Activated CD8-positive, alpha-beta memory T cell treated with anti-CD3 and anti-CD28 coated beads, Interleukin-2, amount 10 ng/mL, durations not matched to agents 7 days and 5 days (primary cell): ENCODE data around the gene C19orf25. TPM values are rescaled to one million over a fixed set of nuclear protein-coding genes. Genes with fewer than 3 reads are reported as not detected.

Experiments used
- ATAC-seq: fragments of 150-1000 bp; cut with Tn5 transposase; one replicate; pipeline ENCODE4 v1.10.0; 2021; ENCODE audit warnings: moderate library complexity
- CTCF ChIA-PET: fragments of 350-600 bp; sonication (Branson Sonifier 250); formaldehyde crosslinking; loops from one replicate; lab custom pipeline; 2021; ENCODE audit warnings: antibody characterized with exemption; lab: Charles Lee
- DNase-seq: peaks from one replicate; pipeline ENCODE4 v3.0.0-alpha.2; 2020
- H3K27ac Mint-ChIP-seq: one replicate; pipeline ENCODE4 v1.8.0; 2021; ENCODE audit warnings: mild to moderate bottlenecking, mixed read lengths
- H3K27me3 Mint-ChIP-seq: one replicate; pipeline ENCODE4 v1.8.0; 2021; ENCODE audit warnings: mixed read lengths
- H3K36me3 Mint-ChIP-seq: one replicate; pipeline ENCODE4 v1.8.0; 2021; ENCODE audit warnings: mild to moderate bottlenecking, mixed read lengths
- H3K4me1 Mint-ChIP-seq: one replicate; pipeline ENCODE4 v1.8.0; 2021; ENCODE audit warnings: mixed read lengths
- H3K4me3 Mint-ChIP-seq: one replicate; pipeline ENCODE4 v1.8.0; 2021; ENCODE audit warnings: mild to moderate bottlenecking, moderate library complexity, mixed read lengths
- H3K9me3 Mint-ChIP-seq: one replicate; pipeline ENCODE4 v1.8.0; 2022; ENCODE audit warnings: low read depth, mixed read lengths
- total RNA-seq, 2 experiments: library from RNA; stranded (reverse); gene quantifications; one replicate each; pipeline ENCODE4 v1.2.3, GENCODE V29; 2021

The C19orf25 gene
- total RNA-seq, 2 experiments from 2014 or later, result 43.3 to 48.9 TPM

GRCh38 chr19:1424192-1424955 lies 54.6 kb downstream of the C19orf25 start:
- Mint-ChIP-seq H3K4me3 (no peak overlapping the region), H3K36me3 (peaks cover 33% of the 10 kb centered on the region), H3K4me1 (no peaks in the 10 kb centered on the region), H3K27me3 (no peaks in the 10 kb centered on the region), H3K9me3 (no peaks in the 10 kb centered on the region), H3K27ac (no peak overlapping the region)
- CTCF ChIA-PET, result interaction anchor here (1.2 kb wide), 1 partner anchor 11 kb away, joined by 3 read pairs; no protein-coding TSS in a partner anchor
- ATAC-seq (no peak), DNase-seq (no peak)

GRCh38 chr19:1423436-1424191 lies 55.4 kb downstream of the C19orf25 start:
- H3K27ac Mint-ChIP-seq, result no peak overlapping the region
- CTCF ChIA-PET, result no interaction called here
- no peaks in the 10 kb centered on the region for H3K27me3 Mint-ChIP-seq
- no peak for DNase-seq
- ATAC-seq, result no peak
- H3K4me3 Mint-ChIP-seq, result no peak overlapping the region
- no peaks in the 10 kb centered on the region for H3K4me1 Mint-ChIP-seq
- H3K36me3 Mint-ChIP-seq, result peaks cover 37% of the 10 kb centered on the region
- no peaks in the 10 kb centered on the region for H3K9me3 Mint-ChIP-seq

Other genes starting within 250 kb of the C19orf25 start
- under 1 TPM; 0.29 to 0.52 TPM for gene CBARP, start 241.2 kb downstream of the C19orf25 start, total RNA-seq
- 100 to 1,000 TPM; 190 to 221 TPM for gene ATP5F1D, start 237.5 kb downstream of the C19orf25 start, total RNA-seq
- 10 to 100 TPM; 73.3 to 88.6 TPM for gene MIDN, start 230.6 kb downstream of the C19orf25 start, total RNA-seq
- gene CIRBP, start 209.9 kb downstream of the C19orf25 start, total RNA-seq, result 100 to 1,000 TPM; 189 to 210 TPM
- gene FAM174C, start 203.7 kb downstream of the C19orf25 start, total RNA-seq, result 10 to 100 TPM; 54.7 to 60.3 TPM
- not detected for gene EFNA2, start 193.3 kb downstream of the C19orf25 start, total RNA-seq
- gene NDUFS7, start 95.3 kb downstream of the C19orf25 start, total RNA-seq, result 100 to 1,000 TPM; 124 to 135 TPM
- gene GAMT, start 77.7 kb downstream of the C19orf25 start, total RNA-seq, result 10 to 100 TPM; 19.3 to 20.4 TPM
- gene DAZAP1, start 71.6 kb downstream of the C19orf25 start, total RNA-seq, result 100 to 1,000 TPM; 275 to 283 TPM
- gene RPS15, start 40.8 kb downstream of the C19orf25 start, total RNA-seq, result 1,000 to 10,000 TPM; 1,331 to 1,537 TPM
- under 1 TPM; 0.03 to 0.12 TPM for gene APC2, start 29.1 kb downstream of the C19orf25 start, total RNA-seq
- 1 to 10 TPM; 1.5 to 4.4 TPM for gene PCSK4, start 11.1 kb upstream of the C19orf25 start, total RNA-seq
- gene REEP6, start 12.0 kb upstream of the C19orf25 start, total RNA-seq, result 1 to 10 TPM; 1.0 to 1.3 TPM
- 1 to 10 TPM in 1 of 2 experiments, under 1 TPM in 1; 0.91 to 1.2 TPM for gene ADAMTSL5, start 33.8 kb upstream of the C19orf25 start, total RNA-seq
- not detected for gene PLK5, start 44.9 kb upstream of the C19orf25 start, total RNA-seq
- gene MEX3D, start 89.1 kb upstream of the C19orf25 start, total RNA-seq, result 1 to 10 TPM; 7.6 to 9.5 TPM
- gene MBD3, start 113.7 kb upstream of the C19orf25 start, total RNA-seq, result 100 to 1,000 TPM in 1 of 2 experiments, 10 to 100 TPM in 1; 87.4 to 101 TPM
- gene UQCR11, start 126.2 kb upstream of the C19orf25 start, total RNA-seq, result 100 to 1,000 TPM; 192 to 196 TPM
- gene TCF3, start 173.4 kb upstream of the C19orf25 start, total RNA-seq, result 100 to 1,000 TPM; 116 to 124 TPM